H1 (cell line): ENCODE measurements around the gene CCDC91. TPM values are rescaled to one million over a fixed set of nuclear protein-coding genes. Genes with fewer than 3 reads are reported as not detected.

Experiments
- EZH2 ChIP-seq: fragments of 200-600 bp; sonication (generic); IDR thresholded peaks from 2 replicates; pipeline ENCODE4 v1.7.1; 2012; ENCODE audit warnings: low read depth, mild to moderate bottlenecking, moderate library complexity, low read length, inconsistent platforms; ENCODE audit not compliant: severe bottlenecking
- HDAC6 ChIP-seq: IDR thresholded peaks from one replicate; pipeline ENCODE4 v1.7.1; 2012; ENCODE audit warnings: low read depth, mild to moderate bottlenecking, inconsistent platforms, low read length, moderate library complexity
- RXRA ChIP-seq: IDR thresholded peaks from 2 replicates; pipeline ENCODE4 v1.6.1; 2011; ENCODE audit warnings: low read depth, mild to moderate bottlenecking, low read length, moderate library complexity; ENCODE audit not compliant: insufficient read depth
- SIX5 ChIP-seq: IDR thresholded peaks from 2 replicates; pipeline ENCODE4 v1.6.1; 2011; ENCODE audit warnings: mild to moderate bottlenecking, low read depth, low read length
- SP2 ChIP-seq: IDR thresholded peaks from 2 replicates; pipeline ENCODE4 v1.6.1; 2012; ENCODE audit warnings: mild to moderate bottlenecking, low read length, inconsistent platforms
- polyA plus RNA-seq, 7 experiments: library from polyadenylated mRNA; depleted of rRNA in 3 of 7; stranded (reverse) in 5 of 7; unstranded in 2 of 7; fragments of >200 nt in 5 of 7; fragments of 200-250 nt in 2 of 7; gene quantifications; 1 replicate in 5 of 7; 2 replicates in 1 of 7; 4 replicates in 1 of 7; pipeline versions ENCODE4 v1.2.1 to v1.2.3, GENCODE V29; 2011 to 2013; ENCODE audit warnings: missing spikeins in 2 of 7, mixed read lengths in 2 of 7
- total RNA-seq: library from RNA; stranded (reverse); fragmentation: NEBNext Ultra II Directional; extraction: Animal tissue kit (Norgen Biotek cat#: 25700); gene quantifications from 2 replicates; pipeline ENCODE4 v1.2.1, GENCODE V29; 2021

Gene CCDC91
- total and polyA plus RNA-seq, 2 of the 8 experiments (the other 6 are each of a cell fraction or from before 2014, with no cell fraction given): 8.6 to 23.1 TPM

- no peak for TF ChIP-seq EZH2
- TF ChIP-seq RXRA: no peak
- no peak for TF ChIP-seq SP2
- no peak for TF ChIP-seq HDAC6
- no peak for TF ChIP-seq SIX5
- TF ChIP-seq, all 59 proteins: peak for 0
Observed at GRCh38 chr12:28268608-28269229, 78.5 kb downstream of the CCDC91 start (continued).
